GM18909 (cell line): Measurements from ENCODE around the gene PACS2.

ENCODE experiments used
- ATAC-seq: cut with Tn5 transposase; IDR thresholded peaks from one replicate; pipeline ENCODE4 v1.9.1; 2021; ENCODE audit warnings: mild to moderate bottlenecking; ENCODE audit not compliant: unreplicated experiment, poor library complexity

Gene PACS2

DNA sequence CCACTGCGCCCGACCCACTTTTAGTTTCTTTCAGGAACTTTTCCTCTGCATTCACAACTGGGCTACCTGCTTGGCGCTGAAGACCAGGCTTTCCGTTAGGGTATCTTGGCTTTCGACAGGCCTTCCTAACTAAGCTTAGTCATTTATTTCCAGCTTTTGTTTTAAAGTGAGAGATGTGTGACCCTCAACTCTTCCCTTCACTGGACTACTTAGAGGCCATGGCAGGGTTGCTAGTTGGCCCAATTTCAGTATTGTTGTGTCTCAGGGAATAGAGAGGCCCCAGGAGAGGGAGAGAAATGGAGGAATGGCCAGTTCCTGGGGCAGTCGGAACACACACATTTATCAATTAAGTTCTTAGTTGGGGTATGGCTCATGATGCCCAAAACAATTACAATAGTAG lies 115.5 kb downstream of the PACS2 start:
- ATAC-seq, result no peak

DNA sequence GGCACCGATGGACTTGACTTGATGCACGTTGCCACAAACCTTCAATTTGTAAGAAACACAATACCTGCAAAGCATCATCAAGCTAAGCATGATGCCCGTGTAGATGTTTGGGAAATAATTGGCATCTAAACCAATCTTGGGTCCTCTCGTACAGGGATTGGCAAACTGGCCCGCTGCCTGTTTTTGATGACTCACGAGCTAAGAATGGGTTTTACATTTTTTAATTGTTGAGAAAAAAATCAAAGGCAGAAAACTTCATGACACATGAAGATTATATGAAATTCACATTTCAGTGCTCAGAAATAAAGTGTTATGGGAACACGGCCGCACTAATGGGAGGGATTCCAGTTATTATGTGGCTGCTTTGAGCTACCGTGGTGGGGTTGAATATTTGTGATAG lies 116.0 kb downstream of the PACS2 start:
- no peak for ATAC-seq

DNA sequence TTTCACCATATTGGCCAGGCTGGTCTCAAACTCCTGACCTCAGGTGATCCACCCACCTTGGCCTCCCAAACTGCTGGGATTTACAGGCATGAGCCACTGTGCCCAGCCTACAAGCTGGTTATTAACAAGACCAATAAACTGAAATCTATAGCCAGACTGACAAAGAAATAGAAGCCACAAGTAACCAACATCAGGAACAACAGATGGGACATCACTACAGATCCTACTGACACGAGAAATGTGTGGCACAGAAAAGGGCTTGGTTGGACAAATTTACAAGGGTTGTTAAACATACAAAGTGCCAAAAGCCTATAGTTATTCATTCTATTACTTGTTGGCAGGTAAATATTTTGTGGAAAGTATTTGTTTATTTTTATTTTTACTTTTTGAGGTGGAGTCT lies 116.7 kb downstream of the PACS2 start:
- no peak for ATAC-seq

DNA sequence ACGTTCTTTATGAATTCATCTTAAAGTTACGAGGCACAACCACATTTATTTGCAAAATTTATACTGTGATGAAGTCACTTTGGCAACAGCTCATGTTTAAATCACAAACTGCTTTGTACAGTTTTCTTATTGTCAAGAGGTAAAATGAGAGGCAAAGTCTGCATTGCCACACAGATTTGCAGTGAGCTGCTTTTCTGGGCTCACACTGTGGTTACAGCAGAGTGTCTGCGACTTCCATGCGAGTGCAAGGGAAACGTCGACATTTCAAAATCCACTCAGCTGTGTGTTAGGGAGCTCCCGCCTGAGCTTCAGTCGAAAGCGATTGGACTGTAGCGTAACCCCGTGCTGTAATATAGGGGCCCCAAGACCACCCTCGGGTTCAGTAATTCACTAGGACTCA lies 118.1 kb downstream of the PACS2 start:
- no peak for ATAC-seq

DNA sequence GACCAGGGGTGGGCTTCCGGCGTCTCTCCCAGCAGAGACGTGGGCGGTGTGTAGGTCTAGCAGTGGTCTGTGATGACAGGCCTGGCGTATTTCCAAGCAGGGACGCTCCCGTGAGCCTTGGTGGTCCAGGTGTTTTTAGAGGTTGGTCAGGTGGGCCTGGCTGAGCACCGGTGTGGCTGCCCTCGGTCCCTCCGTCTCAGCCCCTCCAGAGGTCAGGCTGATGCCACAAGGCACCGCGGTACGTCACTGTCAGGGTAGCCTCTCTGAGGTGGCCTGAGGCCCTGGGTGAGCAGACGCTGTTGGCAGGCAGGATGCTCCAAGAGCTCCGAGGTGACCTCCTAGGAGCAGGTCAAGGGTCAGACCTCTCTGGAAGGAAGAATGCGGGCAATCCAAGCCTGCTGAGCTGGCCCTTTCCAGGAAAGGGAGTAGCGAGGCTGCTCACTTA lies 118.6 kb downstream of the PACS2 start:
- ATAC-seq, result no peak

DNA sequence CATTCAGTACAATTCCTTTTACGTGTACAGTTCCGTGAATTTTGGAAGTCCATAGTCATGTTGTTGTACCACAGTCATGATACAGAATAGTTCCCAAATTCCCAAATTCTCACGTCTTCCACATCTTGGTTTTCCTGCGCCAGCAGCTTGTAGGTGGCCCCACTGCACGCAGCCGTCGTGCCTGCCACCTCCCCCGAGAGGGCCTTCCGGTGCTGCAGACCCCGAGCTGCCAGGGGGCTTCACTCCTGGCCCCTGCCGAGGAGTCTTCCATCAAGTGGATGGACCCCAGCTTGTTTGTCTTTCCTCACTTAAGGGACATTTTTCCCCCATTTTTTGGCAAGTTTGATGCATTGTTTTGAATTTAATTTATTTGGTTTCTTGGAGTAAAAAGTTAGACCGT lies 121.9 kb downstream of the PACS2 start:
- ATAC-seq, result no peak

DNA sequence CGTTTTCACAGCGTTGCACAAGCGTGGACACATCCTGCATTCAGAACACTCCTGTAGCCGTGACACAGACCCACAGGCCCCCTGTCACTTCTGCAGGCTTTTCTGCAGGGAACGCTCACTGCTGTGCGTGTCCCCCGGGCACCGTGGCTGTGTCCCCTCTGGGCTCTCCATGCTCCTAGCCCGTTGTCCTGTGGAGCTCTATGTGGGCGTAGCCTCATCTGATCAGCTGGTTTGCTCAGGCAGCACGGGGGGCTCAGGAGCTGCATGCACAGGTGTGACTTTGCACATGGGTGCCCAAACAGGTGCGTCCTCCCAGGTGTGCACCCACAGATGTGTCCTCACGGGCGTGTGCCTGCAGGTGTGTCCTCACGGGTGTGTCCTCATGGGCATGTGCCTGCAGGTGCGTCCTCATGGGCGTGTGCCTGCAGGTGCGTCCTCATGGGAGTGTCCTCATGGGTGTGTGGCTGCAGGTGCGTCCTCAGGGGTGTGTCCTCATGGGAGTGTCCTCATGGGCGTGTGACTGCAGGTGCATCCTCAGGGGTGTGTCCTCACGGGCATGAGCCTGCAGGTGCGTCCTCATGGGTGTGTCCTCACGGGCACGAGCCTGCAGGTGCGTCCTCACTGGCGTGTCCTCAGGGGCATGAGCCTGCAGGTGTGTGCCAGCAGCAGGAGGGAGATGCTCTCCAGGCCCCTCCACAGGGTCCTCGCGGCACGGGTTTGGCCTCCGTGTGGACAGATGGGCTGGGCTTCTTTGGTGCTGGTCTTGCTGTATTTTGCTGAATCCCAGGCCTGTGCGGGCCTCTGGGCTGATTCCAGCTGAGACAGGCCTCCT lies 122.6 kb downstream of the PACS2 start:
- ATAC-seq, result no peak

DNA sequence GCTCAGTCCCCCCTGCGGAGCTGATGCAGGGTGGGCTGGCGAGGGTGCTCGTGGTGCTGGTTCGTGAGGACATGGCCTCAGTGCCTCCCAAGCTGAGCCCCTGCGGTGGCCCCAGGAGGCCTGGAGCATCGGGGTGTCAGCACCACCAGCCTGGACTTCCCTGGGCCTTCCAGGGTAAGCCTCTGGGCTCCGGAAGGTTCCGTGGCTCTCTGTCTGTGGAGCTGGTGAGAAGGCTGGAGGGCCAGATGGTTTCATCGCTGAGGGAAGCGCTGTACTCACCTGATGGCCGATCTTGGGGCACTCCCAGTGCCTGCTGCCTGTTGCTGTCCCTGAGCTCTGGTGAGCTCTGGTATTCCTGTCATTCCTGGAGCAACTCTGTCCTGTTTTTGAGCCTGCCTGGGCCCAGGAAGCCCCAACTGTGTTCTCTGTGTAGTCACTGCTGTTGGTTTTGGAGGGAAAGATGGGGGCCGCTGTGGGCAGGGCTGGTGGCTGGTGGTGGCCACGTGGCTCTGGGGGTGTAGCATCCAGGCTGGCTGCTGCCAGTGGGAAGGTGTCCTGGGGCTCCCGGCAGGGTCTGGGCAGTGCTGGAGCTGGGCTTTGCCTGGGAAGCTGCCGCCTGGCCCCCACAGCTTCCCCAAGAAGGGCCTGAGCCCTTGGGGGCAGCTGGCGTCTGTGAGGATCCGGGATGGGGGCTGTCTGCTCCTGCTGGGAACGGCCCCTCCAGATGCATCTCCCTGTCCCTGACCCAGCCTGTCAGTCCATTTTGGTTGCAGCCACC lies 123.4 kb downstream of the PACS2 start:
- no peak for ATAC-seq

DNA sequence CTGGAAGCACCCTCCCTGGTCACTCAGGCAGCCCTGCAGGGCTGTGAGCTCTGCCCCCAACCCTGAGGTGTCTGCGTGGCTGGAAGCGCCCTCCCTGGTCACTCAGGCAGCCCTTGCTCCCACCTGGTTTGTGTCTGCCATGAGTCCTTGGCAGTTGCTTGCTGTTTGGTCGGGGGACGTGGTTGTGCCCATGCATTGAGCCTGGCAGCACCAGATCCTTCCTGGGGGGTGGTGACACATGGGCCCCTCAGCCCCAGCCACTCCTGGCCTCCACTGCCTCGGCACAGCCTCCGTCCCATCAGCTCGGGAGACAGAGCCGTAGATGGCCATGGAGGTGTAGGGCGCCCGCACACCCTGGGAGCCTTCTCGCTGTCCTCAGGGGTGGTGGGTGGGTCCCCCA lies 124.6 kb downstream of the PACS2 start:
- ATAC-seq, result no peak

DNA sequence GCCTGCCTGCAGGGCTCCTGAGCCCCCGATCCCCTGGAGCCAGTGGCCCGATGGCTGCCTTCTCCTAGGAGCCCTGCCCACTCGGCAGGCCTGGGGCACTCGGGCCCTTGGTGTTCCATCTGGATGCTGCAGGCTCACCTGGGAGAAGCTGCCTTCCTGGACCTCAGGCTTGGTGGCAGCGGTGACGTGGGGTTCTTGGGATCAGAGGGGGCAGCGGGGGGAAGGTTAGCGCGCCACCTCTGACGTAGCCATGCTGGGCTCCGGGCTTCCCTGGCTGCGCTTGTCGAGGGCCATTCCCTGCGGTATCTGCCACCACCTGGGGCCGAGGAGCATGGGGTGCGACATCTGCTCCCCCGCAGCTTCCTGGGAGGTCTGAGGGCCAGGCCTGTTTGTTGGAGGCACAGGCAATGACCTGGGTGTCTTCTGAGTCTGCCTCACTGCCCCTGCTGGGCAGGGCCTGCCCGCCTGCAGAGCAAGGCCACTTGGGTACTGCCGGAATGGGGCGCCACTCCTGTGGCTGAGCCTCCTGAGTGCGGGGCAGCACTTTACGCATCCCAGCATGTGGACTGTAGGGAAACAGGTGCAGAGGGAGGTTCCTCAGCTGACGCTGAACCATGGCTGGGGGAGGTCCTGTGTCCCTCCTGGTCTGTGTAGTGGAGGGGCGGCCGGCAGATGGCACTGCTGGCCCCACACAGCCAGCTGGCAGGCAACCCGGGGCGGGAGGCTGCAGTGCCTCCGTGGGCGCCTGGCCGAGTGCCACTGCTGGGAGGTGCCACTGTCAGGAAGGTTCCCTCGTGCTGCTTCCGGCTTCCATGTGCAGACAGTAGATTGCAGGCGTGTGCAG lies 125.4 kb downstream of the PACS2 start:
- ATAC-seq, result no peak

DNA sequence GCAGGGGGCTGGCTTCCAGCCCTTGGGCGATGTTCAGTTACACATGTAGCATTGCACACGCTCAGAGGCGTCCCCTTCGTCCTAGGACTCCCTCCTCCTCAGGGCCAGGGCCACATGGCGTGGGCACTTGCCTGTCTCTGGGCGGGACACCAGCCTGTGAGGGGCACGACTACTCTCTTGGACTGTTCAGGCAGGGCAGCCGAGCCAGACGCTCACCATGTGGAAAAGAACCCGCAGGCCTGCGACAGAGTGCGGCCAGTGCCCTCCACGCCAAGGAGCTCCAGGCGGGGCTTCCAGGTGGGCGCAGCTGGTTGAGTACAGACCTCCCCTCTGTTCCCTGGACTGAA lies 126.0 kb downstream of the PACS2 start:
- no peak for ATAC-seq

DNA sequence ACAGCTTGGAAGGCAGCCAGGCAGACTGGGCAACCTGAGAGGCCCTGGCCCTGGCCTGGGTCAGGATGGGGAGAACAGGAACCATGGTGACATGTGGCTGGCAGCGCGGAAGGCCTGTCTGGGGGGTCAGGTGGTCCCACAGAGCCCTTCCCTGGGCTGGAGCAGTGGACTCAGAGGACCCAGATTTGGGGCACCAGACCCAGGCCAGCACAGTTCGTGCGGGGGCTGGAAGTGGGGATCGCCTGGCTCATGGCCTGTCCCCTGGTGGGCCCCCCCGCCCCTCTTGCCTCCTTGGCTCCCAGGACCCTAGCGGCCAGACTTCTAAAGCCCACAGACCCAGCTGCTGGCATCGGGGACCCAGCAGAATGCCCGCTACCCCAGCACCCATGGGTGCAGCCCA lies 126.4 kb downstream of the PACS2 start:
- ATAC-seq, result no peak

DNA sequence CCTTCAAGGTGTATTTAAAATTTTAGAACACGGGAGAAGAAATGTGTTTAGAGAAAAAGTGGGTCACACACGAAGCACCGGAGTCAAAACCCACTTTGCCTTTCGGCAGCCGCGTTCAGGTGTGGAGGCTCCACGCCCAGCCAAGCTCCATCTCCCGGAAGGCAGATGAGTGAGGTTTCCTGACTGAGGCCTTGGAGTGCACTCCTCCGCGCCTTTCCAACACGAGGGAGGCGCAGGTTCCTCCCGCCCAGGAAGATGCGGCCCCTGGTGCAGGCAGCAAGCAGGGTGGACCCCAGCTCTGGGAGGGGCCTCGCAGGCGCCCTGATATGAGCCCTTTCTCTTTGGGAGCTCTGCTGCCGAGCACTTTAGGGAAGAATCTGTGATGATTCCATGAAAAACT lies 127.6 kb downstream of the PACS2 start:
- ATAC-seq, result no peak

DNA sequence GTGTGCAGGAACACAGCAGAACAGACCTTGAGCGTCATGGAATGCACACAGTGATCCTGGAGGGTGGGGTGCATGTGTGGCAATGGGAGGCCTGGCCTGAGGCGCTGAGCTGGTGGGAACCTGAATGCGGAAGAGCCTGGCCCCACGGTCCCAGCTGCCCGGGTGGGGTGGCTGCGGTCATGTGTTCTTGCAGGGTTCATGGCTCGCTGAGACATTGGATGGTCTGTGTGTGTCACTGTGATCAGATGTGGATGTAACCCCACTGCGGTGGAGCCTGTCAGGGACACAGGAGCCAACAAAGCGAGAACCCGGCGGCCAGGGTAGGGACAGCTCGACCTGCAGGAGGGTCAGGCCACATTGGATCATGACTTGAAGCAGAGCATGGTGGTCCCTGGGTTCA lies 128.3 kb downstream of the PACS2 start:
- no peak for ATAC-seq

DNA sequence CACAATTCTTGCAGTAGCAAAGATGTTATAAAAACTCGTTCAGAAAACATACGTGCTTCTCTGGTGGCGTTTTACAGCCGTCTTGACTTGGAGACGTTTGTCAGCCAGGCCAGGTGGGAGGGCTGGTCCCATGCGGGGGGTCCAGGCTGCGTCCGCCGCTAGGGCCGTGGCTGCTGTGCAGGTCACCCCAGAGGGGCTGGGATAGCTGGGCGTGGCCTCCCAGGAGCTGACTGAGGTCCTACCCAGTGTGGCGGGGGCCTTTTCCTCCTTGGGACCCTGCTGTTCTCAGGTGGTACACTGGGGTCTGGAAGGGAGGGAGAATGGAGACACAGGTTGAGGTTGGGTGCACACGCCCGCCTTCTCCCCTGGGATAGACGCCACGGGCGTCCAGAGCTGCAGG lies 130.3 kb downstream of the PACS2 start:
- no peak for ATAC-seq

DNA sequence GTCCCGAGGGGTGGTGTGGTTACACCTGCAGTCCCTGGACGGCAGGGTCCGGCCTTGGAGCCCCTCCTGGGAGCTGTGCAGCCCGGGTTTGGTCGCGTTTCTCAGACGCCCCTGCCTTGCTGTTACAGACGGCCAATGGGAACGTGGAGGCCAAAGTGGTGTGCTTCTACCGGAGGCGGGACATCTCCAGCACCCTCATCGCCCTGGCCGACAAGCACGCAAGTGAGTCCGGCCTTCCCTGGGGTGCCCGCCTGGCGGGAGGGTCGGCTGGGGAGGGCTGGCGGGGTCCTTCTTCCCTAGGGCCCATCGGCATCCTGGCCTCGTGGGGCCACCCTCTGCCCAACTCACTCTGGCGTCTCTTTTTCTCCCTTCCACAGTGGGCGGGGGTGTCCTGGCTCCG lies 130.7 kb downstream of the PACS2 start:
- no peak for ATAC-seq

DNA sequence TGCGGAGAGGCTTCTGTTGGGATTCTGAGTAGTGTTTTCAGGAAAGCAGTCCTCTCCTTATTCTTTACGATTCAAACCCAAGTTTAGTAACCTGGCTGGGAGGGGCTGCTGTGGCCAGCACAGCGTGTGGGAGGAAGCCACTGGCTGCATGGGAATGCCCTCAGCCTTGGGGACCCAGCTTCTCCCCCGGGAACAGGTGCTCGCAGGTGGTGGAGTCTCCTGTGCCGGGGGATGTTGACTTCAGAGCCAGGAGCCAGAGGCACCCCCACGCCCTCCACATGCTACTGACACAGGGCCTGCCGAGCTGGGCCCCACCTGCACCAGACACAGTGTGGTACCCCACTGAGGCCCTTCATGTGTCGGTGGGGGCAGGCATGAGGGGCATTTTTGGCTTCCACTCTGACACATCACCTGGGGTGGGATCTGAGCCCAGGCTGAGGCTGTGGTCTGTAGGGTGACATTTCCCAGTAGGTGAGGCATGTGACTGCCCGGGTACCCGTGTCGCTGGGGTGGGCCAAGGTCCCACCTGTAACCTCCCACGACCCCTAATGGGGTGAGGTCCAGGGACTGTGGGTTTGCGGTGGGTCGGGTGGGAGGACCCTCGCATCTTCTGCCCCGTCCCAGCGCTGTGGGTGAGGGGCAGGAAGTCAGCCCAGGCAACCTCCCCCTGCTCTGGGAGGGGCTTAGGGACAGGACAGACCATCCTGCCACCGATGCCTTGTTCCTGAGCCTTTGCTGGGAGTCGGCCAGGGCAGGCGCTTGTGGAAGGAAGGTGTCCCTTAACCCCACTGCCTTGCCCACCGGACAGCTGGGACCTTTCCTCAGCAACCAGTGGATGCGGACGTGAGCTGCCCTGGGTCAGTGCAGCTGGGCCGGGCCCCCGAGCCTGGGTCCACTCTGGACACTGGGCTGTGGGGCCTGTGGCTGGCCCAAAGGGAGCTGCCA lies 131.6 kb downstream of the PACS2 start:
- no peak for ATAC-seq

DNA sequence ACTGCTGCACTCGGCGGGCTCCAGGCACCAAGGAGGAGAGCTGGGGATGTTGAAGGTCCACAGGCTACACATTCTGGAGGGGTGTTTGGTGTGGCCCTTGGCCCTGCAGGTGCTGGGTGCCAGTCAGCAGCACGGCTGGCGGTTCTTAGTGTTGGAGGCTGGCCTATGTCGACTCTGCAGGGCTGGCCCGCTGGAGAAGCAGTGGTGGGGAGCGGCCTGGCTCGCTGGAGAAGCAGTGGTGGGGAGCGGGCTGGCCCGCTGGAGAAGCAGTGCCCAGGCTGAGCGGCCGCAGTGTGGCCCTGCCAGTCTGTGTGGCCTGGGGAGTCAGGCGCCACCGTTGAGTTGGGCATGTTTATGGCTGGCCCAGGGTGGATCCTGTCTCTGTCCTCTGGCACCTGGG lies 132.4 kb downstream of the PACS2 start:
- no peak for ATAC-seq
